Endodermal cell (in vitro differentiated cells): Measurements from ENCODE around the gene GNAT2. TPM values are rescaled to one million over a fixed set of nuclear protein-coding genes. Genes with fewer than 3 reads are reported as not detected.

Experiments
- DNase-seq: peaks from one replicate; pipeline ENCODE4 v3.0.0-alpha.2; 2017
- H3K27ac ChIP-seq: 2 replicates; pipeline ENCODE4 v1.5.1; 2013; ENCODE audit warnings: mild to moderate bottlenecking, low read depth, low read length, moderate library complexity
- H3K27me3 ChIP-seq: 2 replicates; pipeline ENCODE4 v1.6.1; 2013; ENCODE audit warnings: mild to moderate bottlenecking, low read length, moderate library complexity; ENCODE audit not compliant: insufficient read depth, control insufficient read depth, poor library complexity, severe bottlenecking
- H3K36me3 ChIP-seq: 2 replicates; pipeline ENCODE4 v1.7.0; 2013; ENCODE audit warnings: mild to moderate bottlenecking, low read length, moderate library complexity; ENCODE audit not compliant: control insufficient read depth, insufficient read depth
- H3K4me1 ChIP-seq: one replicate; pipeline ENCODE4 v1.7.0; 2013; ENCODE audit warnings: low read length; ENCODE audit not compliant: control insufficient read depth, insufficient read depth
- H3K4me3 ChIP-seq: 2 replicates; pipeline ENCODE4 v1.5.1; 2013; ENCODE audit warnings: mild to moderate bottlenecking, low read length, moderate library complexity
- H3K9ac ChIP-seq: 2 replicates; pipeline ENCODE4 v1.6.1; 2013; ENCODE audit warnings: mild to moderate bottlenecking, low read length, moderate library complexity; ENCODE audit not compliant: poor library complexity, severe bottlenecking; ENCODE audit errors: extremely low read depth
- H3K9me3 ChIP-seq: 2 replicates; pipeline ENCODE4 v1.6.1; 2013; ENCODE audit warnings: mild to moderate bottlenecking, low read length, moderate library complexity; ENCODE audit not compliant: control insufficient read depth
- H3K27ac Mint-ChIP-seq: 2 replicates; pipeline ENCODE4 v1.8.0; 2020; ENCODE audit warnings: mixed read lengths
- H3K27me3 Mint-ChIP-seq: 2 replicates; pipeline ENCODE4 v1.8.0; 2021; ENCODE audit warnings: mild to moderate bottlenecking, mixed read lengths; ENCODE audit not compliant: insufficient read depth
- H3K36me3 Mint-ChIP-seq: 2 replicates; pipeline ENCODE4 v1.8.0; 2020; ENCODE audit warnings: low read depth, mixed read lengths
- H3K4me1 Mint-ChIP-seq: 2 replicates; pipeline ENCODE4 v1.8.0; 2020; ENCODE audit warnings: mixed read lengths
- H3K4me3 Mint-ChIP-seq: 2 replicates; pipeline ENCODE4 v1.8.0; 2020; ENCODE audit warnings: mild to moderate bottlenecking, moderate library complexity, mixed read lengths
- H3K9me3 Mint-ChIP-seq: 2 replicates; pipeline ENCODE4 v1.8.0; 2020; ENCODE audit warnings: mild to moderate bottlenecking, mixed read lengths
- CTCF ChIP-seq: fragments of 200-600 bp; sonication (generic); conservative IDR thresholded peaks from 2 replicates; pipeline ENCODE4 v1.5.0; 2021; ENCODE audit warnings: antibody characterized with exemption, mild to moderate bottlenecking
- WGBS, 2 experiments: methylation state at CpG; one replicate each; pipeline versions ENCODE4 v1.1.5 to v1.1.7; 2013; ENCODE audit warnings: missing lambda C conversion rate in 2 of 2, mixed read lengths in 1 of 2; ENCODE audit not compliant: insufficient coverage in 1 of 2, insufficient read length in 1 of 2; 5-methylcytosine and 5-hydroxymethylcytosine counted together
- total RNA-seq, 2 donors: library from RNA; stranded (reverse); fragmentation: NEBNext Ultra II Directional in 1 of 2; extraction: Animal tissue kit (Norgen Biotek cat#: 25700) in 1 of 2; gene quantifications; 2 replicates in 1 of 2; 3 replicates in 1 of 2; pipeline ENCODE4 v1.2.1, GENCODE V29; 2021

GNAT2 gene
- total RNA-seq, 2 donors from 2014 or later = not detected

- TF ChIP-seq CTCF = no peak
- Histone ChIP-seq H3K9me3 (no peaks in the 10 kb centered on the region), H3K36me3 (no peaks in the 10 kb centered on the region), H3K9ac (peak overlapping the region; percentile 78), H3K27ac (peak overlapping the region; percentile 73), H3K4me3 (peak overlapping the region; percentile 95), H3K4me1 (peaks cover 7% of the 10 kb centered on the region), H3K27me3 (no peaks in the 10 kb centered on the region)
- whole genome bisulfite sequencing, 2 experiments = 0 to 3% methylated on average over 3 to 9 of the region's 9 CpGs
- H3K27ac Mint-ChIP-seq = peak overlapping the region; percentile 93
- peak overlapping the region; percentile 91 for H3K4me3 Mint-ChIP-seq
- no peaks in the 10 kb centered on the region for H3K9me3 Mint-ChIP-seq
- no peaks in the 10 kb centered on the region for H3K36me3 Mint-ChIP-seq
- DNase-seq = peak; percentile 79
- H3K4me1 Mint-ChIP-seq = peaks cover 23% of the 10 kb centered on the region
- H3K27me3 Mint-ChIP-seq = no peaks in the 10 kb centered on the region
Observed at GRCh38 chr1:109620401-109620791, 980 bp upstream of the GNAT2 start.

DNA sequence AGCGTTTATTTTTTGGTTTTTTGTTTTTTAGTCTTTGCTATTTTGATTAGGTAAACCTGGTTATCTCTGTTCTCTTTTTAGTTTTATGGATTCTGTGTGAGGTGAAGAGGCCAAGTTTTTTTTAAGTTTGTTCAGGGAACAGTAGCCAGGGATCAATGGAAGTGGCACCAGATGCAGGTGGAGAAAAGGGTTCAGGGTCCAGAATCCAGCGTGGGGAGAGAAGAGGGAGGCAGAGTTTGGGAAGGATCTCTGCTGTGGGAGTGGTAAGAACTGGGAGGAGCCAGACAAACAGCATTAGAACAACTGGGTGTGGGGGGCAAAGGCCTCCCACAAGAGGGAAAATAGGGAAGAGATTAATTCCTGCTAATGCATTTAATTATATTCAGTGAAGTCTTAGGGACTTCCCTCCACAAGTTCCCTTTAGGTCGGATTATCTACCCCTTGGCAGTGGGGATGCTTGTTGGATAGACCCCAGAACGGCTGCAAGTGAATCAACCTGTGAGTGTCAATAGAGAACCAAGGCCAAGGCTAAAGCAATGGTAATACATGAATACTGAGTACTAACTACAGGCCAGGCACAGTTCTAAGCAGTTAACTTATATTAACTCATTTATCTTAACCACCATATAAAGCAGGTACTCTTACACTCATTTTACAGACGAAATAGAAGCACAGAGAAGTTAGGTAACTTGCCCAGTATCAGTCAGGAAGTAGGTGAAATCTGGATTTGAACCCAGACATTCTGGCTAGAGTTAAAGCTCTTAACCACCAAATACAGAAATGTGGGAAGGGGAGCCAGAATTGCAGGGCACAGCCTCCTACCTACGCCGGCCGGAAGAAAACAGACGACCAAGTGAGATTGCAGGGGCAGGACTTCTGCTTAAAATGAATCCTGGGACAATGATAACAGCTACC, 498 bp downstream of the GNAT2 start:
- Mint-ChIP-seq H3K9me3 (no peaks in the 10 kb centered on the region), H3K4me1 (peaks cover 23% of the 10 kb centered on the region), H3K27me3 (no peaks in the 10 kb centered on the region), H3K4me3 (peak overlapping the region; percentile 91), H3K27ac (peak overlapping the region; percentile 79), H3K36me3 (no peaks in the 10 kb centered on the region)
- Histone ChIP-seq H3K9me3 (no peaks in the 10 kb centered on the region), H3K9ac (peak overlapping the region; percentile 78), H3K36me3 (no peaks in the 10 kb centered on the region), H3K27me3 (no peaks in the 10 kb centered on the region), H3K27ac (no peak overlapping the region), H3K4me1 (peaks cover 7% of the 10 kb centered on the region), H3K4me3 (peak overlapping the region; percentile 95)
- TF ChIP-seq CTCF = no peak
- 42 to 65% methylated on average over 3 to 9 of the region's 9 CpGs for WGBS, 2 experiments
- peak; percentile 43 for DNase-seq

DNA sequence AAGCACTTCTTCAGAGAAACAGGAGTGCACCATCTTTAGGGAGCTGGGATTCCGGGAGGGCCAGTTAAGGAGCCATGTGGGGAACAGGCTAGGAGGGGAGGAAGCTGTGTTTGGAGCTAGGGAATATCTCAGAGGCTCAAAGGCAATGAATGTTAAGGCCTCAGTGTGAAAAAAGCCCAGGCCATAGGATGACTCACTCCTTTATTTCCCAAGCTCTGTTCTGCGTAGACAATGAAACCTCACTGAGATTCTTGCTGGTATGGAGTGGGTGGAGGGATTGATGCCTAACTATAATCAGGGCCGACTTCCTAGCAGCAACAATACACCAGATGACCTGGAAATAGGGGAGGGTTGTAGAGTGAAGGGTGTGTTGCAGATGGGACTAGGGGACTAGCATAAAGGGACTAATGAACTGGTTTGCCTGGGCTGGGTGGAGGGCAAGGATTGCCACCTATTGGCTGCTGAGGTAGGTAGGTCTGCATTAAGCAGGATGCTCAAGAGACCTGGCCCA, 2.1 kb downstream of the GNAT2 start:
- no peak overlapping the region for H3K4me3 Mint-ChIP-seq
- WGBS, 2 experiments = 60% methylated on average over 3 of the region's 3 CpGs; no CpG with 5 or more reads in 1 of the 2 experiments

More for the DNA sequence above, 2.1 kb downstream of the GNAT2 start:
- peak; percentile 35 for TF ChIP-seq CTCF
- Mint-ChIP-seq H3K36me3 (no peaks in the 10 kb centered on the region), H3K9me3 (no peaks in the 10 kb centered on the region), H3K27me3 (no peaks in the 10 kb centered on the region), H3K27ac (peak overlapping the region; percentile 74), H3K4me1 (peaks cover 28% of the 10 kb centered on the region)
- H3K9ac ChIP-seq = no peak overlapping the region
- DNase-seq = peak; percentile 75
- H3K4me3 ChIP-seq = no peak overlapping the region
- no peaks in the 10 kb centered on the region for H3K36me3 ChIP-seq
- H3K27me3 ChIP-seq = no peaks in the 10 kb centered on the region
- no peaks in the 10 kb centered on the region for H3K9me3 ChIP-seq
- peak overlapping the region; percentile 54 for H3K27ac ChIP-seq
- H3K4me1 ChIP-seq = peaks cover 7% of the 10 kb centered on the region
